Keratinocyte (primary cell): Measurements from ENCODE around the gene KRTAP6-2.

Experiments used
- CTCF ChIP-seq, 3 experiments: IDR thresholded peaks in 1 of 3; conservative IDR thresholded peaks in 1 of 3; optimal IDR thresholded peaks in 1 of 3; 2 replicates in 2 of 3; 3 replicates in 1 of 3; pipeline versions ENCODE3 to v1.5.1; 2011; ENCODE audit warnings: low read length in 3 of 3, mild to moderate bottlenecking in 3 of 3, moderate library complexity in 2 of 3, control low read depth in 1 of 3, inconsistent platforms in 1 of 3; ENCODE audit not compliant: insufficient read depth in 2 of 3; ENCODE audit errors: extremely low read depth in 1 of 3
- EZH2 ChIP-seq: IDR thresholded peaks from one replicate; pipeline ENCODE4 v1.6.1; 2012; ENCODE audit warnings: inconsistent platforms, mild to moderate bottlenecking, low read length, moderate library complexity

DNA sequence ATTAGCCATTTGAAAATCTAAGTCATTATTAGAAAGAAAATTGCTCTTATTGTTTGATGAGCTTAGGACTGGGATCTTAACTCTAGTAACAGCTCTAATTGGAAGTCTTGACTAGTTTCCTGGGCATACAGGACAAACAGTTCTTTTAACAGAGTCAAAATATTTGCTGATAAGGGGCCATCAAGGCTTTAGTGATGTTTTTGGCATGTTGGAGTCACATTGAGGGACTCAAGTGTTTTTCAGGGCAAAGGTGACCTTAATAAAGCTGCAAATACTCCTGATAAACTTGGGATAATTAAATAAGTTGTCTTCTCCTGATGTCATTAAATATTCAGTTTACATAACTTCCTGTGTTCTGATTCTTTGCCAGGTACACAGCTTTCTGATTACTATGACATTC is 31.1 kb downstream of the KRTAP6-2 start:
- TF ChIP-seq CTCF (optimal IDR thresholded peaks at IDR 0.05 in 1 of 3, IDR thresholded peaks at IDR 0.05 in 1 of 3, conservative IDR thresholded peaks at IDR 0.05 in 1 of 3; ENCODE audit: extremely low read depth in 1 of 3, insufficient read depth in 2 of 3, low read length in 3 of 3): no peak
- TF ChIP-seq EZH2: no peak
